HS-27A (cell line): ENCODE results near the gene ABCA8.
"Not testable (repeated sequence)": the region's sequence is repeated elsewhere in the genome, so short reads cannot be mapped to it uniquely, and the experiment has no call there.

Experiments used
- DNase-seq: peaks from one replicate; pipeline ENCODE4 v3.0.0-alpha.2; 2012; ENCODE audit warnings: low read depth, missing footprints

ABCA8 gene, protein sequence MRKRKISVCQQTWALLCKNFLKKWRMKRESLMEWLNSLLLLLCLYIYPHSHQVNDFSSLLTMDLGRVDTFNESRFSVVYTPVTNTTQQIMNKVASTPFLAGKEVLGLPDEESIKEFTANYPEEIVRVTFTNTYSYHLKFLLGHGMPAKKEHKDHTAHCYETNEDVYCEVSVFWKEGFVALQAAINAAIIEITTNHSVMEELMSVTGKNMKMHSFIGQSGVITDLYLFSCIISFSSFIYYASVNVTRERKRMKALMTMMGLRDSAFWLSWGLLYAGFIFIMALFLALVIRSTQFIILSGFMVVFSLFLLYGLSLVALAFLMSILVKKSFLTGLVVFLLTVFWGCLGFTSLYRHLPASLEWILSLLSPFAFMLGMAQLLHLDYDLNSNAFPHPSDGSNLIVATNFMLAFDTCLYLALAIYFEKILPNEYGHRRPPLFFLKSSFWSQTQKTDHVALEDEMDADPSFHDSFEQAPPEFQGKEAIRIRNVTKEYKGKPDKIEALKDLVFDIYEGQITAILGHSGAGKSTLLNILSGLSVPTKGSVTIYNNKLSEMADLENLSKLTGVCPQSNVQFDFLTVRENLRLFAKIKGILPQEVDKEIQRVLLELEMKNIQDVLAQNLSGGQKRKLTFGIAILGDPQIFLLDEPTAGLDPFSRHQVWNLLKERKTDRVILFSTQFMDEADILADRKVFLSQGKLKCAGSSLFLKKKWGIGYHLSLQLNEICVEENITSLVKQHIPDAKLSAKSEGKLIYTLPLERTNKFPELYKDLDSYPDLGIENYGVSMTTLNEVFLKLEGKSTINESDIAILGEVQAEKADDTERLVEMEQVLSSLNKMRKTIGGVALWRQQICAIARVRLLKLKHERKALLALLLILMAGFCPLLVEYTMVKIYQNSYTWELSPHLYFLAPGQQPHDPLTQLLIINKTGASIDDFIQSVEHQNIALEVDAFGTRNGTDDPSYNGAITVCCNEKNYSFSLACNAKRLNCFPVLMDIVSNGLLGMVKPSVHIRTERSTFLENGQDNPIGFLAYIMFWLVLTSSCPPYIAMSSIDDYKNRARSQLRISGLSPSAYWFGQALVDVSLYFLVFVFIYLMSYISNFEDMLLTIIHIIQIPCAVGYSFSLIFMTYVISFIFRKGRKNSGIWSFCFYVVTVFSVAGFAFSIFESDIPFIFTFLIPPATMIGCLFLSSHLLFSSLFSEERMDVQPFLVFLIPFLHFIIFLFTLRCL (N-terminal part only)

DNA sequence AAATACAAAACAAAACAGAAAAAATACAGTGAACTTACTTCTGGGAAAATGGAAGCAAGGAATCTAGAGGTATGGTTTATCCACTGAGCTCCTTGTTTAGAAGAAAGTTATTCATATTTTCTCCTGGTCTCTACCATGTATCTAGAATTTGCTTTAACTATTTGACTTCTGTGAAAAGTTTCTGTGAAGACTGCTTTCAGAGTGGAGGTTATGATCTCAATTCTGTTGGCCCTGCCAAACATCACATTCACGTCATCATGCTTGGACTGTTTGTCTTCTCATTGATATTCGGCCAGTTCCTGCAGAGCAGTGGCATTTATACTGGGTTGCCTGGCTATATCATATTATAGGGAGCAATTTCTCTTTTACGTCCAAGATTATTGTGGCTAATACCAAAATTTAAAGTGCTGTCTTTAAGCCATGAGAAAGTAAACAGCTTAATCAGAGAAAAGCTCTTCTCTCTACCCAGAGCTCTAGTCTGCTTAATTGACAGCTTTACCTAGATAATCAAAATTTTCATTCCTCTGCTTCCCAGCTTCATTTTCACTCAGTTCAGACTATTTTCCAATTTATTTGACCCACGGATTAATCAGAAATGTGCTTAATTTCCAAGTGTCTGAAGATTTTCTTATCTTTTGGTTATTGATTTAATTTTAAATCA, at the start of gene ABCA8:
TSS of gene ABCA8 (minus strand) at position 212 of the 661 bp plus-strand sequence. CDS start 13,358 bp downstream, outside the sequence.
- peak; percentile 20 for DNase-seq

DNA sequence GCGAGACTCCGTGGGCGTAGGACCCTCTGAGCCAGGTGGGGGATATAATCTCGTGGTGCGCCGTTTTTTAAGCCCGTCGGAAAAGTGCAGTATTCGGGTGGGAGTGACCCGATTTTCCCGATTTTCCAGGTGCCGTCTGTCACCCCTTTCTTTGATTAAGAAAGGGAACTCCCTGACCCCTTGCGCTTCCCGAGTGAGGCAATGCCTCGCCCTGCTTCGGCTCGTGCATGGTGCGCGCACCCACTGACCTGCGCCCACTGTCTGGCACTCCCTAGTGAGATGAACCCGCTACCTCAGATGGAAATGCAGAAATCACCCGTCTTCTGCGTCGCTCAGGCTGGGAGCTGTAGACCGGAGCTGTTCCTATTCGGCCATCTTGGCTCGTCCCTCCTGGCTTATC, 49.6 kb upstream of the ABCA8 start:
- DNase-seq: not testable (repeated sequence)

DNA sequence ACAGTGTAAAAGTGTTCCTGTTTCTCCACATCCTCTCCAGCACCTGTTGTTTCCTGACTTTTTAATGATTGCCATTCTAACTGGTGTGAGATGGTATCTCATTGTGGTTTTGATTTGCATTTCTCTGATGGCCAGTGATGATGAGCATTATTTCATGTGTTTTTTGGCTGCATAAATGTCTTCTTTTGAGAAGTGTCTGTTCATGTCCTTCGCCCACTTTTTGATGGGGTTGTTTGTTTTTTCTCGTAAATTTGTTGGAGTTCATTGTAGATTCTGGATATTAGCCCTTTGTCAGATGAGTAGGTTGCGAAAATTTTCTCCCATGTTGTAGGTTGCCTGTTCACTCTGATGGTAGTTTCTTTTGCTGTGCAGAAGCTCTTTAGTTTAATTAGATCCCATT, 44.6 kb upstream of the ABCA8 start:
- not testable (repeated sequence) for DNase-seq

DNA sequence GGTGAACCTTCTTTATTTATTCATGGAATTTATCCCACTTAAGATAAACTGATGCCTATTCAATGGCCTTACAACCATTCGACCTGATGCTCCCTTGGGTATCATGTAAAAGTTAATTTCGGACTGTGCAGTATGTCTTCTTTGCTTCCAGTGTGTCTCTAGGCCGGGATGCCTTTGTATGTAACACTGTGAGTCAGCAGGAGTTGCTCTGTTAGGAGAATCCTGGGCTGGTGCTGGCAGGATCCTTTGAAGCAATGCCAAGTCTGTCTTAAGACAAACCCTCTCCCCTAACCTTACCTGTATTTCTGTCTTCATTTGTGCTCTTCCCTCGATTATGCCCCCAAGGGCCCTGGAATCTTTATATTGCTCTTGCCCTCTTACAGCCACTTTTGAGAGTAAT, 37.9 kb upstream of the ABCA8 start:
- DNase-seq: no peak

DNA sequence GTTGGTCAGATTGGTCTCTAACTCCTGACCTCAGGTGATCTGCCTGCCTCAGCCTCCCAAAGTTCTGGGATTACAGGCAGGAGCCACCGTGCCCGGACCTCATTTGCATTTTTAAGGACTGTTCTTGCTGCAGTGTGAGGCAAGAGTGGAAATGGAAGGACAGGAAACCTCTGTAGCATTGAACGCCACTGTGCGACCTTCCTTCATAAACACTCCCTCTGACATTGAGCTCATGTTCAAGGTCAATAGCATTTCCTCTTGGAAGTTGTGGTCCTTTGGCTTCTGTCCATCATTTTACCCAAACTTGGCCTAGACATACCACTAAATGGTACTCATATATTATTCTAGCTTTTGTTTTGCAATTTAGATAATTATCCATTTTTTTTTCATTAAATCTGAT, 32.8 kb upstream of the ABCA8 start:
- no peak for DNase-seq

DNA sequence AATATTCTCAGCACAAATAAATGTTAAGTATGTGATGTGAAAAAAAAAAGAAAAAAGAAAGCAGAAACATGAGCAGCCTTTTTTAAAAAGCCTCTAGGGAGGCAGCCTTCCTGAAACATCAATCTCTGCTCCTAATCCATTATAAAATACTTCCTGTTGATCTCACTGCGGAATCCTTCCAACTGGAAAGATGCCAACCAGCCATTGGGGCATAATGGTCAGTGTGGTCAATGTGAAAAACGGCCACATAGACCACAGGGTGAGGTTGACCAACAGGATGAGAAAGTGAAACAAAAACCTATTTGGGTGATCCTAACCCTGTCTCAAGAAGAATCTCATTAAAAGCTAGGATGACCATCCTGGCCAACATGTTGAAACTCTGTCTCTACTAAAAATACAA, 26.1 kb upstream of the ABCA8 start:
- DNase-seq: peak; percentile 76

DNA sequence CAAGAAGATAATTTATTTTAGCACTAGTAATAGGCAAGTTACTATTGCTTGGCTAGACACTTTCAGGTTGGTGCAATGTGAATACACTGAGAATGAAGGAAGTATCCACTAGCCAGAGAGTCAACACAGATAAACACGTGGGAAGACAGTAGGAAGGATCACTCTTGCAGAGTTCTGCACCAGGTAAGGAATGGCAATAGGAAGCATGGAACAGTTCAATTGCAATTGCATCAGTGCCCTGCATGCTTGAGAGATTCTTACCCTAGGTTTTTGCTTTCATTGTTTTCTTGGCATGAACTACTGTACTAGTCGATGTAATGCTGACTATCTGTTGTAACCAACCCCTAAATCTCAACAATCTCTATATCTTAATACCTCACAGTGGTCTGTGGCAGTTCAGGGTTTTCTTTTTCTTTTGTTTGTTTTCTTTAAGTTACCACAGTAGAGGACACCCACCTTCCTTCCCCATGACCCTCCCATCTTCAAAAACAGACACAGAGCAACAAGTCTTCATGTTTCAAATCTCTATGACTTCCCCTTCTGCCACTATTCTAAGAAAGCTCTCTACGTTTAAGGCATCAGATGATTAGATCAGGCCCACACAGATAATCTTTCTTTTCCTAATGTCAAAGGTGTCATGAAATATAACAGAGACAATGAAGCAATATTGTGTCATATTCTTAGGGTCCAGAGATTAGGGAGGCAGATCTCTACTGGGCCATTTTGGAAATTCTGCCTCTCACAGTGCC, 18.1 kb upstream of the ABCA8 start:
- no peak for DNase-seq

DNA sequence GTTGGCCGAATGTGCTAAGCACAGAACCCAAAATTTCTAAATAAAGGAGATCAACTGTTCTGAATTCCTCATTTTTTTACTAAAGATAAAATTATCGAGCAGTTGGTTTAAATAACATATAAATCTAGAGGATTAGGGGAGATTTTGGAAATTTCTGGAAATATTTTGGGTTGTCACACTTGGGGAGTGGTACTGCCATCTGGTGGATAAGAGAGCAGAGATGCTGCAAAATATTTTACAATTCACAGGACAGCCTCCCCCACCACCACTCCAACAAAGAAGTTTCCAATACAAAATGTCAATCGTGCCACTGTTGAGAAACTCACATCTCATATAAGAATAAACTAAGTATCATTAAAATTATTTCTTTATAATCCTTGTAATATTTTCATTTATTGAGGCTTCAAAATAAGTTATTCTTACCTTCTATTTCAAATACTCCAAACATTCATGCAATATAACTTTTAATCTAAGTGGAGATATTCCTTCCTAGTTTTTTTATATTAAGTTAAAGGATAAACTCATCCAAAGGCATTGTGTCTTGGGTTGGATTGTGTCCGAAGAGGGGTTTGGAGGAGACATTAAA, 17.0 kb upstream of the ABCA8 start:
- no peak for DNase-seq

DNA sequence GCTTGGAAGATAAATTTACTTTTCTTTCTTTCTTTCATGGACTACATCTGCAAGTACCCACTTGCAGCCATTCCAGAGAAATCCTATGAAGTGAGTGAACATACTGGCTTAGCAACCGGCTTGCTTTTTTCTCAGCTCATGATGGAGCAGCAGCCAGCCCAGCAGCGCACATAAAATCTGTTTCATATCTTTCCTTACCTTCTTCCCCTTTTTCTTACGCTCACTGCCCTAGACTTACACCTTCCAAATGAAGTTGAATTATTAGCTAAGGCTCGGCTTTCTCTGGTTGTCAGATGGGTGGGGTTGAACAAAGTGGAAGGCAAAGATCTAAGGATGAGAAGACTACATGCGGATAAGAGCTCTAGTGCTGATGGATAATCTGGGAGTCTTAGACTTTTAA, 13.9 kb upstream of the ABCA8 start:
- no peak for DNase-seq

DNA sequence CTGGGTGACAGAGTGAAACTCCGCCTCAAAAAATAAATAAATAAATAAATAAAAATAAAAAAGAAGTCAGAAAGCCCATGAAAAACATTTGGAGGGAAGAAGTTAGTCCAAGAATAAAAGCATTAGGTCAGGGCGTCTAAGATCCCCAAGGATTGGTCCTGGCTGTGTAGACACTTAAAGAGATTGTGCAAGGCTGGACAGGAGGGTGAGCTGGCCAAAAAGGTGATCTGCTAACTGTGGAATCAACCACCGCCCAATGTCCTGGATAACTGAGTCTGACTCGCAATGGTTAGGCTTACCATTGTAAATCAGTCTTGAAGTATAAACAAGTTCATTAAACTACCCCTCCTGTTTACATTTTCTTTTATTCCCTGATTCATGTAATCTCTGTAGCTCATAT, 8.8 kb upstream of the ABCA8 start:
- DNase-seq: no peak

DNA sequence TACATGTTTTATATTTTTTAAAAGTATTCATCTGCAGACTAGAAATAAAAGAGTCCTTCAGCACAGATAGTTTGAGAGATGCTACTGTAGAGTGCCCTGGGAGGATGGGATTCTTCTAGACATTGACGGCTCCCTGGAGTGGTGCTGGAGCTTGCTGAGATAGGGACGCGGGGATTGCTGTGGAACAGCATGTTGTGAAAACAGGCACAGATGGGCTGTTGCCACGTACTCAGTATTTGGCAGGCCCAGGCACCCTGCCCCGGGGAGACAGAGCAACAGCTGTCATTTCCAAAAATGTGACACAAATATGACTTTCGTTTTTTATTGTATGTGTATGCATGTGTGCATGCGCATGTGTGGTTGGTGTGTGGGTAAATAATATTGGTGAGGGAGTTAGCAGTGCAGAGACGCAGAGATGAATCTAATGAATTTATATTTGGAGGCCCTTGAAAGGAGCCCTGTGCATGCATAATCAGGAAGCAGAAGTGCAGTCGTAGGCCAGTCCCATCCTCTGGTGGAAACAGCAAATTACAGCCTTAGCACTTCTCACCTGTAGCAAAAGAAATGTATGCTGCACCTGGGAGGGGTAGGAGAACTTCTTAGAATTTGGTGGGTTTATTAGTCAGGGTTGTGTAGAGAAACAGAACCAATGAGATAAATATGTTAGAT, 6.2 kb upstream of the ABCA8 start:
- DNase-seq: no peak

DNA sequence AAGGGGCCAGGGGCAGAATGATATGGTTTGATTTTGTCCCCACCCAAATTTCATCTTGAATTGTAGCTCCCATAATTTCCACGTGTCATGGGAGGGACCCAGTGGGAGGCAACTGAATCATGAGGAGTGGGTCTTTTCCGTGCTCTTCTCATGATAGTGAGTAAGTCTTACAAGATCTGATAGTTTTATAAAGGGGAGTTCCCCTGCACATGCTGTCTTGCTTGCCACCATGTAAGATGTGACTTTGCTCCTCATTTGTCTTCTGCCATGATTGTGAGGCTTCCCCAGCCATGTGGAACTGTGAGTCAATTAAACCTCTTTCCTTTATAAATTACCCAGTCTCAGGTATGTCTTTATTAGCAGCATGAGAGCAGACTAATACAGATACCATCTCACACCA, 3.9 kb upstream of the ABCA8 start:
- not testable (repeated sequence) for DNase-seq

DNA sequence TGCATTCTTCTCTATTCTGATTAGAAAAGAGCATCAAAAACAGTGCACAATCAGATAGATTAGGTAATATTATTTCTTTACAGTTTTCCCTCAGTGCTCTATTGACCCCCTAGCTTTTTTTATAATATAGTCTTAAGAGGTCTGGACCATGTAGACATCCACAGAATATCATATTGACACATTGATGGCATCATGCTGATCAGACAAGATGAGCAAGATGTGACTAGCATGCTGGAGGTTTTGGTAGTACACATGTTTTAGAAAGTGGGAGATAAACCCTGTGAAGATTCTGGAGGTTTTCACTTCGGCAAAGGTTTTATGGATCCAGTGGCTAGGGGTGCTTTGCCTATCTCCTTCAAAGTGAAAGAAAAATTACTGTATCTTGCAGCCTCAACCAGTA, 2.8 kb upstream of the ABCA8 start:
- no peak for DNase-seq

DNA sequence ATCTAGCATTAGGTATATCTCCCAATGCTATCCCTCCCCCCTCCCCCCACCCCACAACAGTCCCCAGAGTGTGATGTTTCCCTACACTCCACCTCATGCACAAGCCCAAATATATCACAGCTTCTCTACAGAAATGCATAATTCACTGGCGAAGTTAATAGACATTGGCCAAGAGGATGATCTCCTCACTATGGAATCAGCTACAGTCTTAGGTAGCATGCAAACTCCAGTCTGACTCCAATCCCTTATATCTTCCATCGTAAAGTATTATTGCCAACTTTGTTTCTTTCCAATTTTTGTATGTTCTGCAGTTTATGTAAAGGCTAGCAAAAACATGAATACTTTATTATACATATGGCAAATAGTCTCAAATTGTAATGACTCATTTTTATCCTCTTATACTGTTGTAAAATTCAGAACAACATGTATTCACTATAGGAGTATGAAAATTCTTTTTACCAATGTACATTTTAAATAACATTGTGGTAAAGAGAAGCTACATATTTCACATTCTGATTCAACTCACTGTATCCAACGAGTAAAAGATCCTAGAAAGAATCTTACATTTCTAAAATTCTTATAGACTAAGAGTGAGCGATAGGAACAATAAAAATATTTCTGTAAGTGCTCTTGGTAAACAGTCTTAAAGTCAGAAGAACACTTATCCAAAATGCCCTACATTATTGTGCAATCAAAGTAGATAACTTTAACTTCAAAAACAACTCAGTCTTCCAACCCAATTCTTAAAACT, 871 bp downstream of the ABCA8 start:
- no peak for DNase-seq

DNA sequence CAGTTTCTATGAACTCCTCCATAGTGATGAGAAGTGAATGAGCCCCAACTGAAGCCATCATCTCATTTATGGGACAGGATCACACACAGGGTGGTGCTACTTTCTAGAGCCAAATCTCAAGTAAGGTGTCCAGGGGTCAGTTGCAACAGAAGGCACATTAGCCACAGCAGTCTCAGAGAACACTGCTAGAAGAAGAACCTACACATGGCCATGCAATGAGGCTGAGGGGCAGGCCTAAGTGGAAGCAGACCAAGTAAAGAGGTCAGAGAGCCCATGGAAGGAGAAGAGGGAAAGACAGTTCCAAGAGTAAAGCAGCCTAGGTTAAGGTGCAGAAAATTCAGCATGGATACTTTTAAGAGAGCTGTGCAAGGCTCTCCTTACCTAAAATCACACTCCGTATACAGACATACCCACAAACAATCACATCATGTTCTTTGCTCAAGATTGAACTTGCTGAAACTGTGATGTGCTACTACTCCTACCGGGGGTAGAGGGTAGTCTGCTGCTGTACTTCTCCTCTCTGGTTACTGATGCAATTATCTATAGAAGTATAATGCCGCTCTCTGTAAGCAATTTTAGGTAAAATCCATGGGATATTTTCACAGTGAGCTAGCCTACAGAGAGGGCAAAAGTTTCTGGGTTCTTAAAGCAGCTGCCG, 1.7 kb downstream of the ABCA8 start:
- DNase-seq: no peak

DNA sequence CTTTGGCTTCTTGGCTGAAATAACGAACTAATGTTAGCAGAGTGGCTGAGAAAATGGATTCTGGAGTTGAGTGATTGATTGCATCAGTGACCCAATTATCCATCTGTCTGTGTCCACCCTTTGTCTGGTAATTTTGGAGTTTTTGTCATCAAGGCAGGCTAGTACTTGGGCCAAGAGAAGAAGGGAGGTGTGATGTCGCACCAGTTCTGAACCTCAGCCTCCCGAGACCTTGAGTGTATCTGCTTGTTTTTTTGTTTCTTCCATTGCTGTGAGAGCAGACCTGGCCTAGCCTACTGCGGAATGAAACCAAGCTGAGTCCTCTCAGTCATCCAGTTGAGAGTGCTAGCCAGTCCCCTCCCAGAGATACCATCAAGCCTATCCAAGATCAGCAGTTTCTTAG, 4.5 kb downstream of the ABCA8 start:
- DNase-seq: no peak

DNA sequence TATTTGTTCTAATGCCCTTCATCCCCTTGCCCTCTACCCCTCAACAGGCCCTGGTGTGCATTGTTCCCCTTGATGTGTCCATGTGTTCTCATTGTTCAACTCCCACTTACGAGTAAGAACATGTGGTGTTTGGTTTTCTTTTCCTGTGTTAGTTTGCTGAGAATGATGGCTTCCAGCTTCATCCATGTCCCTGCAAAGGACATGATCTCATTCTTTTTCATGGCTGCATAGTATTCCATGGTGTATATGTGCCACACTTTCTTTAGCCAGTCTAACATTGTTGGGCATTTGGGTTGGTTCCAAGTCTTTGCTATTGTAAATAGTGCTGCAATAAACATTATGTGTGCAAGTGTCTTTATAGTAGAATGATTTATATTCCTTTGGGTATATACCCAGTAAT, 7.3 kb downstream of the ABCA8 start:
- DNase-seq: not testable (repeated sequence)

DNA sequence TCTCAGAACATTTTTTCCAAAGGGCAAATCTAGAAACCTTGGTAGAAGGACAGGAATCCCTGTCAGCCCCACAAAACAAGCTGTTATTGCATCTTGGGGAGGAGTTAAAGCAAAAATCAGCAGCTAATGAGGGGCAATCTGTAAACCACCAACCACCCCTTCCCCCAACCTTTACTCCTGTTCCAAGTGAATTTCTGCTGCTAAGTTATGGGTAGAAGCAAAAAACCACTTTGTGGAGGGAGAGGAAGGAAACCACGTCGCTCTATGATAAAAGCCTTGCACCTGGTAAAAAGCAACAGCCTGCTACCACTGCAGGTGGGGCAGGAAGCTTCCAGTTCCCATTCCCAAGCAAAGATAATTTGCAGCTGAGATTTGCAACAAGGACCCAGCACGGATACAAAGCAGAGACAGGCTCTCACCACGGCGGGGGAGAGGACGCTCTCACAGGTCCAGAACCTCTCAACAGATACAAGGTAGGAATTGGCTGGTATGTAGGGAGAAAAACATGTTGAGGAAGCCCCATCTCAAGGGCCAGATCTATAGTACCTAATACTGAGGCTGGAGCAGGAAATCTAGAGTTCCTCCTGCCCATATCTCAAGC, 10.7 kb downstream of the ABCA8 start:
- no peak for DNase-seq

DNA sequence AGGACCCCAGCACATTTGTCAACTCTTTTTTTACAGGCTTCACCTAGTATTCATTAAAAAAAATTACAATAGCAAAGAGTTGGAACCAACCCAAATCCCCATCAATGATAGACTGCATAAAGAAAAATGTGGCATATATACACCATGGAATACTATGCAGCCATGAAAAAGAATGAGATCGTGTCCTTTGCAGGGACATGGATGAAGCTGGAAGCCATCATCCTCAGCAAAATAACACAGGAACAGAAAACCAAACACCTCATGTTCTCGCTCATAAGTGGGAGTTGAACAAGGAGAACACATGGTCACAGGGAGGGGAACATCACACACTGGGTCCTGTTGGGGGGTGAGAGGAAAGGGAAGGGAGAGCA, 11.4 kb downstream of the ABCA8 start:
- not testable (repeated sequence) for DNase-seq
